Activated T-helper 1 cell treated with anti-CD3 and anti-CD28 coated beads, Interleukin-2, amount 50 U/mL, for 16 hours (primary cell): Measurements from ENCODE around the gene DPP6.

ENCODE experiments used
- DNase-seq, 2 donors: peaks; one replicate each; pipeline ENCODE4 v3.0.0-alpha.2; 2020; ENCODE audit warnings: low read depth in 1 of 2, low spot score in 1 of 2

Gene DPP6

DNA sequence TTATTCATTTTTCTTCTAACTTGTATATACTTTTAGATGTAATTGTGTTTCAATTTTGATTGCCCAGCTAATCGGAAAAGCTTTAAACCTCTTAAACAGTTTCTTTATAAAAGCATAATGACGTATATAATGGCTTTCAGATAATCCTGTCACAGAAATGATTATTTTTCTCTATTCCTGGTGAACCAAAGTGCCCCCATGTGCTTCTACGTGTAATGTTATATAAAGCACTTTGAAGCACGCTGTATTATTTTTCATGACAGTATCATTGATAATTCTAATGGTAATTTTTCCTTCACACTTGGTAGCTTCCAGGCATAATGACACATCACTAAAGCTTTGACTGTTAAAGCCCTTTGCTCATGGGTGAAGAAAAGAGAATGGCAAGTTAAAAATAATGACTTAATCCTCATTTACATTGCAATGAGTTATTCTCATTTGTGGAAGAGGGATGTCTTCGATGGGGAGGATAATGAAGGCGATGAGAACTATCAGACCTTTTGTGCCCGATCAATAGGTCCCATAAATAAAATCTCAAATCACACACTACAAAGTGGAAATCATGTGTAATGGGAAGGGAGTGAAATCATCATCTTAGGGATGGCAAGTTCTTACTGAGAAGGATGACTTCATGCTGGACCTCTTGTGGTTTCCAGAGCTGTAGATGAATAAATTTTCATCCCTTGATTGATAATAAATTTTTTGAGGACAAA, 460.1 kb downstream of the DPP6 start:
- no peak for DNase-seq

- DNase-seq, result no peak
These were observed 465.6 kb downstream of the DPP6 start for GRCh38 chr7:154517768-154518167.

GRCh38 chr7:154519229-154519628, 467.0 kb downstream of the DPP6 start:
- no peak for DNase-seq

- no peak for DNase-seq
These were observed 477.9 kb downstream of the DPP6 start for GRCh38 chr7:154530136-154530535.

- no peak for DNase-seq
These were observed 480.6 kb downstream of the DPP6 start for GRCh38 chr7:154532771-154533170.

DNA sequence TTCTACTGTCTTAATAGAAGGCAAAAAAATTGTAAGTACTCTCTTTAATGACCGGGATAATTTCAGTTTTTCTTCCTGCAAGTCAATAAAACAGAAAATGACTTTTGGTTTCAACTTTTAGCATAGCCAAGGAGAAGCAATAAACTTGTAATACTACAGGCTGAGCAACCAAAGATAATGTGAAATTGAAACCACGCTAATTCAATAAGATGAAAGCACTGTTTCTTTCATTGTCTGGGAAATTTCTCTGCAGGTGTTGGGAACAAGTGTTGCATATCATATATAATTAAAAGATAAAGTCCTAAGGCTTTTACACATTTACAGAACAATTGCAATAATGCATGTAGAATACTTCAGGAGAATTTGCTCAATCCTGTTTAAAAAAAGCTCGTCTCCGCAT, 488.4 kb downstream of the DPP6 start:
- no peak for DNase-seq

- no peak for DNase-seq
These were observed 489.4 kb downstream of the DPP6 start for GRCh38 chr7:154541606-154542005.

GRCh38 chr7:154546946-154547587, 494.9 kb downstream of the DPP6 start:
- no peak for DNase-seq

DNA sequence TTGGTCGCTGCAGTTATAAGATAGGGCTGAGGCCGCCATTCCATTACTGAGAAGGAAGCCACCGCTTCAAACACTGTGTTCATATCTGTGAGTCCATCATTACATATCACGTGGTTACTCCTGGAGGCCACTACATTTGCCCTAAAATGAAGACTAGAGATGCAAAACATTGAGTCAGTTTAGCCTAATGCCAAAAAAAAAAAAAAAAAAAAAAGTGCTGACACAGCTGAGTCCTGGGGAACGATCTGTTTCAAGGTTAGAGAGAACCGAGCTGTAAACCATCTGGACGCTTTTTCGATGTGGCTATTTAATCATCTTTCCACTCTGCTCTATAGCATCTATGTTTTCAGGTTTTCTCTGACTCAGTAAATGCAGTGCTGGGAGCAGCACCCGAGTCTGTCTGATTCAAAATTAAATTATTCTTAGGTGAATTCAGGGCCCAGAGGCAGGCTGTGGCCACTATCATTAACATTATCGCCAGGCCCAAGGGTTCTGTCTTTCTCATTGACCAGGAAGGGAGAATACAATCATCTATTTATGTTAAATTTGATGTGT, 501.6 kb downstream of the DPP6 start:
- DNase-seq, result no peak

DNA sequence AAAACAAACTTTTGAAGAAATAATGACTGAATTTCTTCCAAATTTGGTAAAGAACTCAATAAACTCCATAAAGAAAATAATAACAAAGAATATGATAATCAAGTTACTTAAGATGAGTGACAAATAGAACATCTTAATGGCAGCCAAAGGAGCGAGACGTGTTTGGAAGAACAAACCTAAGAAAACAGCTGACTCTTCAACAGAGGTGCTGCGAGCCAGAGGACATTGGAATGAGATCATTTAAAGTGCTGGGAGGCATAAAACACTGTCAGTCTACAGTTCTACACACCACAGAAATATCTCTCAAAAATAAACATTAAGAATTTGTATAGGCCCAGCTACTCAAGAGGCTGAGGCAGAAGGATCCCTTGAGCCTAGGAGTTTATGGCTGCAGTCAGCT, 507.3 kb downstream of the DPP6 start:
- no peak for DNase-seq

GRCh38 chr7:154564676-154565075, 512.5 kb downstream of the DPP6 start:
- DNase-seq, result no peak

GRCh38 chr7:154566877-154567276, 514.7 kb downstream of the DPP6 start:
- DNase-seq, result no peak

DNA sequence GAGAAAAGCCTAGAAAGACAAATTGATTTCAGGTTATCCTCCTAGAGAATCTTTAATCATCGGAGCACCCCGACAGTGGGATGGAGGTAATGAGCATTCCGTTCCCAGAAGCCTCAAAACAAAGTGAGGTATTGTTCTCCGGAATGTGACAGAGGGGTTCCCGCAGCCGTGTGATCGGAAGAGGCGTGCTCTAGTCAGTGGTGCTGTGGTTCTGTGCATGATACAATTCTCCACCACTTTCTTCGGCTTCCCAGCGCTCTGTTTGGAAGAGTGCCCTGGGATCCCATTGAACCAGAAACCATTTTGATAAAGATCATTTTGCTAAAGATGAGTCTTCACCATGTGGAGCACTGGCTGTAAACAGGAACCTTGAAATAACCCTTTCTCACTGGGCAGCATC, 516.1 kb downstream of the DPP6 start:
- no peak for DNase-seq

- DNase-seq, result no peak
These were observed 517.7 kb downstream of the DPP6 start for GRCh38 chr7:154569916-154570315.

DNA sequence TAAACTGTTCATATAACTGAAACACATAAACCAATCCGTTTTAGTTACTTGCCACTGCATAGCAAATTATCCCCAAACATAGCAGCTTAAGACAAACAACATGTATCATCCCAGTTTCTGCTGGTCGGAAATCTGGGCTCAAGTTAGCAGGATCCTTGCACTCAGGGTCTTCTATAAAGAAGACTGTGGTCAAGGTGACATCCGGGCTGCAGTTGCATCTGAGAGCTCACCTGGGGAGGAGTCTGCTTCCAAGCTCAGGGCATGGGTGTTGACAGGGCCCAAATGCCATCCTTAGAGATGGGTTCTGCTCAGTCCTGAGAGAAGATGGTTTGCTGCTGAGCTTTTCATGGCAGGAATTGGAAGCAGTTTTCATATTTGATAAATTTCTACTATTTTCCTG, 519.6 kb downstream of the DPP6 start:
- DNase-seq, result no peak

DNA sequence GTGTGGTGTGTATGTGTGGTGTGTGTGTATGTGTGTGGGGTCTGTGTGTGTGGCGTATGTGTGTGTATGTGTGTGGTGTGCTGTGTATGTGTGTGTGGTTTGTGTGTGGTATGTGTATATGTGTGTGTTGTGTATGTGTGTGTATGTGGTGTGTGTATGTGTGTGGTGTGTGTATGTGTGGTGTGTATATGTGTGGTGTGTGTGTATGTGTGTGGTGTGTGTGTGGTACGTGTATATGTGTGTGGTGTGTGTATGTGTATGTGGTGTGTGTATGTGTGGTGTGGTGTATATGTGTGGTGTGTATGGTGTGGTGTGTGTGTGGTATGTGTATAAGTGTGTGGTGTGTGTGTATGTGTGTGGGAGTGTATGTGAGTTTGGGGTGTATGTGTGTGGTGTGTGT, 522.0 kb downstream of the DPP6 start:
- no peak for DNase-seq

DNA sequence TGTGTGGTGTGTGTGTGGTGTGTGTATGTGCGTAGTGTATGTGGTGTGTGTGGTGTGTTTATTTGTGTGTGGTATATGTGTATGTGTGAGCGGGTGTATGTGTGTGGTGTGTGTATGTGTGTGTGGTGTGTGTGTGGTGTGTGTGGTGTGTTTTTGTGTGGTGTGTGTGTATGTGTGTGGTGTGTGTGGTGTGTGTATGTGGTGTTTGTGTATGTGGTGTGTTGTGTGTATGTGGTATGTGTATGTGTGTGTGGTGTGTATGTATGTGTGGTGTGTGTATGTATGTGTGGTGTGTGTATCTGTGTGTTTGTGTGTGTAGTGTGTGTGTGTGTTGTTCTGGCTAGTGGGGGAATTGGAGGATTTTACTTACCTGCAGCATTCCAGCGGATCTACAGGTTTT, 523.3 kb downstream of the DPP6 start:
- no peak for DNase-seq

- no peak for DNase-seq
These were observed 524.4 kb downstream of the DPP6 start for GRCh38 chr7:154576604-154577003.

DNA sequence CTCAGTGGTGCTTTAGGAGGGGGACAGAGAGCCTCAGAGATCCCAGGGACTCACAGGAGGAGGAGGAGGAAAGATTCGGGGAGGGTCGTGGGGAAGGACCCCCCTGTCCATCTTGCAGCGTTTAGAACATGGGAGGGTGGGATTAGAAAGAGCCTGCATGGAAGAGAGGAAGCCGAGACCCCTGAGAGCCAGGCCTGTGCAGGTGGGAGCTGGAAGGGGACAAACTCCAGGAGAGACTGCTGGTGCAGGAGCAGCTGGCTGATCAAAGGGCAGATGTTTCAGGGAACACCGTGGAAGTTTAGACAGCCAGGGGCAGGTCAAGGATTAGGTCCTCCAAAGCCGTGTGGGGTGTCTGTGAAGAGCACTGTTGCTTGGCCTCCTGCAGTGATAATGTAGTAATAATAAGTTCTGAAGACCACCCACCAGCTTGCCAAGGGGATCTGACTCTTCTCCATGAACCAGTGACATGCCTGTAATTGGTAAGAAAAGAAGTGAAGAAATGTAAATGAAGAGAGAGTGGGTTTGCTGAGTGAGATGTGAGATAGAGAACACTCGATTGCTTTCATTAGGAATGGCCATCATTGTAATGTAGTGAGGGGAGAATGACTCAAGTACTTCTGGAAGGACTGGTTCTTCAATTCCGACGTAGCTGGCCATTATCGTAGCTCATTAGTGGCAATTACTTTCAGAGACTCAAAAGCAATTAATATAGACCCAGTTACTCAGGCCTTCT, 525.1 kb downstream of the DPP6 start:
- DNase-seq, result no peak

- DNase-seq, result no peak
These were observed 526.1 kb downstream of the DPP6 start for GRCh38 chr7:154578336-154578735.

- DNase-seq, result no peak
These were observed 527.5 kb downstream of the DPP6 start for GRCh38 chr7:154579711-154580110.

- DNase-seq, result no peak
These were observed 529.2 kb downstream of the DPP6 start for GRCh38 chr7:154581251-154581890.
